KMS-11 (cell line): Measurements from ENCODE around the gene NR1H4.
"Not testable (repeated sequence)": the region's sequence is repeated elsewhere in the genome, so short reads cannot be mapped to it uniquely, and the experiment has no call there.

ENCODE experiments used
- H2AFZ ChIP-seq: fragments of 200-600 bp; sonication (generic); 2 replicates; pipeline ENCODE4 v1.6.1; 2016; ENCODE audit warnings: antibody characterized with exemption, mixed run types, low read depth
- H3K27ac ChIP-seq: fragments of 200-600 bp; sonication (generic); 2 replicates; pipeline ENCODE4 v1.6.1; 2016; ENCODE audit warnings: mild to moderate bottlenecking, mixed run types
- H3K27me3 ChIP-seq: fragments of 200-600 bp; sonication (generic); 2 replicates; pipeline ENCODE4 v1.6.1; 2017; ENCODE audit warnings: mild to moderate bottlenecking, low read depth, mixed run types, moderate library complexity; ENCODE audit not compliant: insufficient read depth
- H3K36me3 ChIP-seq: fragments of 200-600 bp; sonication (generic); 2 replicates; pipeline ENCODE4 v1.6.1; 2017; ENCODE audit warnings: mild to moderate bottlenecking, mixed run types; ENCODE audit not compliant: insufficient read depth
- H3K4me1 ChIP-seq: fragments of 200-600 bp; sonication (generic); 2 replicates; pipeline ENCODE4 v1.6.1; 2016; ENCODE audit warnings: mild to moderate bottlenecking, low read depth, mixed run types; ENCODE audit not compliant: poor library complexity, severe bottlenecking
- H3K4me2 ChIP-seq: fragments of 200-600 bp; sonication (generic); 2 replicates; pipeline ENCODE4 v1.7.0; 2016; ENCODE audit warnings: mild to moderate bottlenecking, mixed run types
- H3K4me3 ChIP-seq: fragments of 200-600 bp; sonication (generic); IDR thresholded peaks from 2 replicates; pipeline ENCODE4 v1.6.1; 2017; ENCODE audit warnings: low read depth, low read length, mixed read lengths; ENCODE audit not compliant: insufficient read depth
- H3K79me2 ChIP-seq: fragments of 200-600 bp; sonication (generic); 2 replicates; pipeline ENCODE4 v1.6.1; 2016; ENCODE audit warnings: low read depth, mixed run types; ENCODE audit not compliant: insufficient read depth
- H3K9ac ChIP-seq: fragments of 200-600 bp; sonication (generic); 2 replicates; pipeline ENCODE4 v1.6.1; 2016; ENCODE audit warnings: mild to moderate bottlenecking, mixed run types
- H4K20me1 ChIP-seq: fragments of 200-600 bp; sonication (generic); 2 replicates; pipeline ENCODE4 v1.6.1; 2016; ENCODE audit warnings: mild to moderate bottlenecking, mixed run types; ENCODE audit not compliant: insufficient read depth
- TF ChIP-seq, protein P1 (sequence below): fragments of 200-600 bp; sonication (generic); conservative IDR thresholded peaks from 2 replicates; pipeline ENCODE4 v1.6.1; 2017; ENCODE audit warnings: low read depth, mild to moderate bottlenecking, antibody characterized with exemption, low read length, moderate library complexity, mixed read lengths

The NR1H4 gene

DNA sequence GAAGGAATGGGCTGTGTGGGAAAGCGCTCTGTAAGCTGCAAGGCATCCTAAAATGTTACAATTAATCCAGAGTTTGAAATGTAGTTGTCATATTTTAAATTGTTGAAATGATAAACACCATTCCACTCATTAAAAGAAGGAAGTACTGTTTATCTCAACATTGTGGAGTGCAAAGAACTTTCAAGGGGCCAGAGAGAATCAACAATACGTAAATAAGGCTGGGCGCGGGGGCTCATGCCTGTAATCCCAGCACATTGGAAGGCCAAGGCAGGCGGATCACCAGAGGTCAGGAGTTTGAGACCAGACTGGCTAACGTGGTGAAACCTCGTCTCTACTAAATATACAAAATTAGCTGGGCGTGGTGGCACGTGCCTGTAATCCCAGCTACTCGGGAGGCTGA is 24.5 kb downstream of the NR1H4 start:
- Histone ChIP-seq H3K4me2 (no peak overlapping the region), H3K79me2 (no peaks in the 10 kb centered on the region), H2AFZ (no peak overlapping the region), H4K20me1 (no peaks in the 10 kb centered on the region), H3K27me3 (no peaks in the 10 kb centered on the region), H3K4me3 (no peak overlapping the region), H3K36me3 (no peaks in the 10 kb centered on the region), H3K27ac (no peak overlapping the region), H3K9ac (no peak overlapping the region), H3K4me1 (no peaks in the 10 kb centered on the region)
- TF ChIP-seq, protein P1, sequence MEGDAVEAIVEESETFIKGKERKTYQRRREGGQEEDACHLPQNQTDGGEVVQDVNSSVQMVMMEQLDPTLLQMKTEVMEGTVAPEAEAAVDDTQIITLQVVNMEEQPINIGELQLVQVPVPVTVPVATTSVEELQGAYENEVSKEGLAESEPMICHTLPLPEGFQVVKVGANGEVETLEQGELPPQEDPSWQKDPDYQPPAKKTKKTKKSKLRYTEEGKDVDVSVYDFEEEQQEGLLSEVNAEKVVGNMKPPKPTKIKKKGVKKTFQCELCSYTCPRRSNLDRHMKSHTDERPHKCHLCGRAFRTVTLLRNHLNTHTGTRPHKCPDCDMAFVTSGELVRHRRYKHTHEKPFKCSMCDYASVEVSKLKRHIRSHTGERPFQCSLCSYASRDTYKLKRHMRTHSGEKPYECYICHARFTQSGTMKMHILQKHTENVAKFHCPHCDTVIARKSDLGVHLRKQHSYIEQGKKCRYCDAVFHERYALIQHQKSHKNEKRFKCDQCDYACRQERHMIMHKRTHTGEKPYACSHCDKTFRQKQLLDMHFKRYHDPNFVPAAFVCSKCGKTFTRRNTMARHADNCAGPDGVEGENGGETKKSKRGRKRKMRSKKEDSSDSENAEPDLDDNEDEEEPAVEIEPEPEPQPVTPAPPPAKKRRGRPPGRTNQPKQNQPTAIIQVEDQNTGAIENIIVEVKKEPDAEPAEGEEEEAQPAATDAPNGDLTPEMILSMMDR, result no peak

DNA sequence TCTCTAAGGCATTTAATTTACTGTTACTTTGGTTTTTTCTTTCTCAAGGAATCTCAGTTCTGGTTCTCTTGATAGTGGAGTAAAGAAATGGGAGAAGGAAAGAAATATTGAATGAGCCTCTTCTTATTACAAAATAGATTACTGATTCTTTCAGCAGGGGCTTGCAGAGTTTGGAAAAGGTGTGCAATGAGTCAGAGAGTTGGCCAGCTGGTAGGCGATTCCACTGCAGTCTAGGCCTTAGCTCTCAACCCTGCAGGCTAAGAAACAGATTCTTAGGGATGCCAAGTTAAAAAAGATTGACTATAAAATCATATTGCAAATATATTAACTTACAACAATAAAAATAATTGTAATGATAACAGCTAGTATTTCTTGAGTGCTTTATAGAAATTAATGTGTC is 25.8 kb downstream of the NR1H4 start:
- H3K36me3 ChIP-seq, result no peaks in the 10 kb centered on the region
- H3K4me3 ChIP-seq, result no peak overlapping the region
- H3K27ac ChIP-seq, result no peak overlapping the region
- H3K9ac ChIP-seq, result no peak overlapping the region
- H3K27me3 ChIP-seq, result no peaks in the 10 kb centered on the region
- TF ChIP-seq, protein P1, result no peak
- H2AFZ ChIP-seq, result no peak overlapping the region
- H4K20me1 ChIP-seq, result no peaks in the 10 kb centered on the region
- no peaks in the 10 kb centered on the region for H3K79me2 ChIP-seq
- no peaks in the 10 kb centered on the region for H3K4me1 ChIP-seq
- no peak overlapping the region for H3K4me2 ChIP-seq

DNA sequence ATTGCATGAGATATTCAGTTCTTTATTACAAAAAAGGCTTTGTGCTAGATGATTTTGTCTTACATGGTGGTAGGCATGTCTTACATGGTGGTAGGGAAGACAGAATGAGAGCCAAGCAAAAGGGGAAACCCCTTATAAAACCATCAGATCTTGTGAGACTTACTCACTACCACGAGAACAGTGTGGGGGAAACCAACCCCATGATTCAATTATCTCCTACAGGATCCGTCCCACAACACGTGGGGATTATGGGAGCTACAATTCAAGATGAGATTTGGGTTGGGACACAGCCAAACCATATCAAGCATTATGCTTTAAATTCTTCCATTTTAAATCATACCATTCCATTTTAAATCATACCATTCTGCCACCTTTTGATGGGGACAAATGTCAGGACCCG is 29.1 kb downstream of the NR1H4 start:
- not testable (repeated sequence) for H3K4me3 ChIP-seq, H3K27me3 ChIP-seq, H3K27ac ChIP-seq, H3K4me1 ChIP-seq, H3K36me3 ChIP-seq, H3K9ac ChIP-seq, H4K20me1 ChIP-seq, H3K4me2 ChIP-seq, H3K79me2 ChIP-seq, H2AFZ ChIP-seq

DNA sequence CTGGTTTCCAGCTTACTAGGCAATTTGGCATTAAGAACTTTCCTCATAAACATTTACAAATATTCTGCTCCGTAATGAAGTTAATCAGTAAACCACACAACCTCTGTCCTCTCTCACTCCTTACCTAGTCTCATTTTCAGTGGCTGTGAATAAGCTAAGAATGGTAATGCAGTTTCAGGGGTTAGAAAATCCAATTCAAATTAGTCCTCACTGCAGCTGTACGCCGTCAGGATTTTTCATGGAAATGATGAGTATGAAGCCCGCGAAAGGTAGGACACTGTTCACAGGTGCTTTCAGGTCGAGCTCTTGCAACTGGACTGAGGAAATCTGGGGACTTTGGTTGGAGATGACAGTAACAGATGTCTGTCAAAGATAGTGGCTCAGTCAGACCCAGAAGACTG is 29.6 kb downstream of the NR1H4 start:
- Histone ChIP-seq H4K20me1 (no peaks in the 10 kb centered on the region), H3K27me3 (no peaks in the 10 kb centered on the region), H2AFZ (no peak overlapping the region), H3K27ac (no peak overlapping the region), H3K9ac (no peak overlapping the region), H3K79me2 (no peaks in the 10 kb centered on the region), H3K4me3 (no peak overlapping the region), H3K4me1 (no peaks in the 10 kb centered on the region), H3K36me3 (no peaks in the 10 kb centered on the region), H3K4me2 (no peak overlapping the region)
- TF ChIP-seq, protein P1, result no peak

DNA sequence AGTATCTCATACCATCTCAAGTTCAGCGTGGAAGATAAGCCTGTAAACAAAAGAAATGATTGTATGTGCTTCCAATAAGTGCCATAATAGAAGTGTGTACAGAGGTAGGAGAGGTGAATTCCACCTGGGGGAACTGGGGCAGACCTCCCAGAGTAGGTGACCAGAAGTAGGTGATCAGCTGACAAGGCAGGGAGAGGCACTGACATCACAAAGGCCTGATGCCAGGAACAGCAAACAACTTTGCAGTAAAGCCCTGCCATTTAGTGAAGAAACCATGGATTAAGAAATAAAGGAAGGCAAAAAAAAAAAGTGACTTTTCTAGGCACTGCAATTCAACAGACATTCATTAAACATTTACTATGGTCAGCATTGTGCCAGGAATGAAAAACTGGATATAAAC is 31.1 kb downstream of the NR1H4 start:
- H3K4me2 ChIP-seq, result no peak overlapping the region
- H3K4me3 ChIP-seq, result no peak overlapping the region
- H3K79me2 ChIP-seq, result no peaks in the 10 kb centered on the region
- TF ChIP-seq, protein P1, result no peak
- H3K36me3 ChIP-seq, result no peaks in the 10 kb centered on the region
- H4K20me1 ChIP-seq, result no peaks in the 10 kb centered on the region
- no peaks in the 10 kb centered on the region for H3K27me3 ChIP-seq
- H3K9ac ChIP-seq, result no peak overlapping the region
- no peak overlapping the region for H2AFZ ChIP-seq
- no peaks in the 10 kb centered on the region for H3K4me1 ChIP-seq
- H3K27ac ChIP-seq, result no peak overlapping the region
